SU-DHL-6 (cell line): ENCODE data around the gene DDX41.

Experiments
- CTCF ChIP-seq: fragments of 200-600 bp; sonication (generic); IDR thresholded peaks from one replicate; pipeline ENCODE4 v1.5.1; 2017; ENCODE audit warnings: antibody characterized with exemption, mild to moderate bottlenecking, low read length, moderate library complexity; ENCODE audit not compliant: insufficient read depth, poor library complexity, severe bottlenecking
- EZH2phosphoT487 ChIP-seq: fragments of 200-600 bp; sonication (generic), shearing (Covaris generic); conservative IDR thresholded peaks from 2 replicates; pipeline ENCODE4 v1.6.1; 2018; ENCODE audit warnings: mild to moderate bottlenecking, antibody characterized with exemption, low read length, moderate library complexity, mixed read lengths

DNA sequence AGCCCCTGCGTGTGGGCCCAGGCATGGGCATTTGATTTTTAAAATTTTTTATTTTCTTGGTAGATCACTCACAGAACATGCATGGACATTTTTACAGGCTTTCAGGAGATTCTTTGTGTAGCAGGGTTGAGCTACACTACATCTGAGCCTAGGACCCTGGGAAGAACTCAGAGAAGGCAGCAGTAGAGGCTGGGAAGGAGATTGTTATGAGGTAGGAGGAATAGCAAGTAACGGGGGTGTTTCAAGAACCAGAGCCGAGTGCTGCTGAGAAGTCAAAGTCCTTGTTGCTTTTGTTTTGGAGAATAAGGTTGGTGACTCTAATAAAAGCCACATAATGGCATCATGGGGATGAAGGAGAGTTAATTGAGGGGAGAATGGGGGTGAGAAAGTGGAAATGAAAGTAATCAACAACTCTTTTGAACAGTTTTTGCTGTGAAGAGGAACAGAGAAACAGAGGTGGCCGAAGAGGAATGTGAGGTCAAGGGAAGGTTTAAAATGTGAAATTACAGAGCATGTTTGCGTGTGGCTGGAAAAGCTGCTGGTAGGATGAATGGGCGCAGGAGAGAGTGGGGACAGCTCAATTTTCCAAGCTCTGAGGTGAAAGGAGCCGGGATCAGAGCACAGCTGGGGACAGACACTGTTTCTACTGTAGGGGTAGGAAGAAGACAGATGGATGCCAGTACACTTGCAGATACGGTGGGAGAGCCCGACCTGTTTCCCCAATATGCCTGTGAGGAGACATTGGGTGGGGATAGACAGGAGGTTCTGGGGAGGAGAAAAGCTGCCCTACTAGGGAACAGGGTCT lies 14.7 kb downstream of the DDX41 start:
- TF ChIP-seq CTCF (no peak), EZH2phosphoT487 (no peak)
